GM21825 (cell line): Measurements from ENCODE around the gene ZNF268.

Experiments
- ATAC-seq: cut with Tn5 transposase; IDR thresholded peaks from one replicate; pipeline ENCODE4 v1.9.1; 2021; ENCODE audit warnings: mild to moderate bottlenecking, moderate library complexity; ENCODE audit not compliant: unreplicated experiment

The ZNF268 gene

DNA sequence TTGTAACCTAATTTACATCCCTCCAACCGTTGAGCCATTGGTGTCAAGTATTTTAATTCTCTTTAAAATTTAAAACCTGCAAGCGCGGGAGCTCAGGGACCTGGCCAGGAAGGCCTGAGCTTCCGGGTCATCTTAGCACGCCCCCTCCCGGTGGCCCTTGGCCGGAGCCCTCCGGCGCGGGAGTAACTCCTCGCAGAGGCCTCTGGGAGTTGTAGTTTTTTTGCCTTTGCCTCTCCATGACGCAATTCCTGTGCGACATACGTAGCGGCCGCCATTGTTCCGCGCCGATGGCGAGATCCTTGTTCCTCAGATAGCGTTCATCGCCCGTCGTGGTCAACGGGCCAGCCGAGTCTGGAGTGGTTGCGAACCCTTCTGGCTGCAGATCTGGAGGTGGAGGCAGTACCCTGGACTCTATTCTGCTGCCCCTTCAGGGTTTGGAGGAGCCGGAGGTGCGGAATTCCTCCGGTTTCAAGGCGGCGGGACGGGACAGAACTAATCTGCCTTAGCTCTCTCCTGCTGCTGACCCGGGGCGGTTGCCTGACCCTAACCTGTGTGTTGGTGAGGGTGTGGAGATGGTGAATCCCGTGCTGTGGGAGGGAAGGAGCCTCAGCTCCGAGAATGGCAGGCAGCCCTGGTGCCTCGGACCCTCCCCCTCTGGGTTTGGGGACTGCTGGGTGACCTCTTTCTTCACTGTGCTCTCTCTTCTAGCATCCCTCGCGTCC lies at the start of gene ZNF268:
TSS of gene ZNF268 (plus strand) at position 258 of the 722 bp plus-strand sequence. CDS start 503 bp downstream, outside the sequence.
- peak; percentile 91 for ATAC-seq

DNA sequence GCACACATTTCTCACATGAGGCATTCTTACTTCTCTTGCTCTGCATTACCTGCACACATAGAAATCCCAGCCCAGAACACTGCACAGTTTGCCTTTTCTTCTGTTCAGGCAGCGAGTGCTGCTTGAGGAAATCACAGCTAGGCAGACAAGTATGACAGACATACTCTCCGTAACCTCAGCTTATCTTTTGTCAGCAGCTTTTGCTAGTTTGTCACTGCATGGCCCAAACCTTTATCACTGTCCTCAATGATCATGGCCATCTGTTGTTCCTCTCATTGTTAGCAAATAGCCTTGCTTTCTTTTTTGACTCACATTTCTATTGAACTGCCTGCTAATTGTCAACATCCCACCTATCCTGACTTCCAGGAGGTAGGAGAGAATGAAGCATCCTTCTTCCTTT lies 45.5 kb upstream of the ZNF268 start:
- no peak for ATAC-seq

DNA sequence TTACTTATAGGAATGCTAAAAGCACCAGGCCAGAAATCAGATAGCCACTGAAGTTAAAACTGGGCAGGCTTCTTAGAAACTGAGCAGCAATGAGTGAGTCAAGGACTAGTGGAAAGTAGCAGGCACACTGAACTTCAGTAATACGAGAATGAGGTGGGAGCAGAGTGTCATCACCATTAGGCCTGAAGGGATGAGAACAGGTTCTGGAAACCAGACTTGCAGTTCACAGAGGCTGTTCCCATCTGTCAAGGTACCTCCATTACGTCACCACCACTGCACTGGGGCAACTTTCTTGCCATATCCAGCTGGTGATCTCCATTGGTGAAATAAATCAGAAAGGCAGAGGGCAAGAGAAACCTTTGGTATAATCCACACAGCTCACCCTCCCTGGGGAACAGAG lies 35.3 kb upstream of the ZNF268 start:
- no peak for ATAC-seq

DNA sequence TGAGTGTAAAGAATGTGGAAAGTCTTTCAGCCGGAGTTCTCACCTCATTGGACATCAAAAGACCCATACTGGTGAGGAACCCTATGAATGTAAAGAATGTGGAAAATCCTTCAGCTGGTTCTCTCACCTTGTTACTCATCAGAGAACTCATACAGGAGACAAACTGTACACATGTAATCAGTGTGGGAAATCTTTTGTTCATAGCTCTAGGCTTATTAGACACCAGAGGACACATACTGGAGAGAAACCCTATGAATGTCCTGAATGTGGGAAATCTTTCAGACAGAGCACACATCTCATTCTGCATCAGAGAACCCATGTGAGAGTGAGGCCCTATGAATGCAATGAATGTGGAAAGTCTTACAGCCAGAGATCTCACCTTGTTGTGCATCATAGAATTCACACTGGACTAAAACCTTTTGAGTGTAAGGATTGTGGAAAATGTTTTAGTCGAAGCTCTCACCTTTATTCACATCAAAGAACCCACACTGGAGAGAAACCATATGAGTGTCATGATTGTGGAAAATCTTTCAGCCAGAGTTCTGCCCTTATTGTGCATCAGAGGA lies 25.1 kb upstream of the ZNF268 start:
- no peak for ATAC-seq

DNA sequence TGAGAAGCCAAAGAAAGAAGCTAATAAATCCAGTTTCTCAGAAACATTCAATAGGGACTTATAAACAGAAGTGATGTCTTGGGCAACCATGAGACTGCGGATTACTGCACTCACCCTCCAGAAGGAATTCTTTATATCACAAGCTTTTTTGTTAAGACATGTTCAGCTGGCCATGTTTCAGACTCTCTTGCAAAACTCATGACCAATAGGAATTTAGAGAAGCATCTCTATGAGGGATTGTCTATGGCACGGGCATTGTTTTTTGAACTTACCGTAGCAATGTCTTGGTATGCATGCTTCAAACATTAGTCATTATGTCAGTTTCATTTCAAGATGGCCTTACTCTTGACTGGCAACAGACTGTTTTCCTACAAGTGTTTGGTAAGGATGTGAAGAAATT lies 15.5 kb upstream of the ZNF268 start:
- no peak for ATAC-seq

DNA sequence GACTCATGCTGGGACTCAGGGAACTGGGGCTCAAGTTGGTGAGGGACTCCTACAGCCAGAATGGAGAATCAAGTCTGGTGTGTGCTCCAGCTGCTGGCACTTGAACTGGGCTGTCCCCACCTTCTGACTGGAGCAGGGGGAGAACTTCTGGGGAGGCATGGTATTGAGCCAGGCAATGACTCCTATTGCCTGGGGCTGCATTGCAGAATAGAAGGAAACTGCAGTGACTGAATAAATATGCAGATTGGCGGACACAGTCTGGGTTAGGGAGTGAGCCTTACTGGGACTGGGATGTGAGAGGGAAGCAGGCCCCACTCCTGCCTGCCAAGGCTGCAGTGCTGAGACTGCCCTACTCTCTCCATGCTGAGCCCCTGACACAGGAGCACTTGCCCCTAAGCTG lies 8.8 kb upstream of the ZNF268 start:
- ATAC-seq, result no peak

DNA sequence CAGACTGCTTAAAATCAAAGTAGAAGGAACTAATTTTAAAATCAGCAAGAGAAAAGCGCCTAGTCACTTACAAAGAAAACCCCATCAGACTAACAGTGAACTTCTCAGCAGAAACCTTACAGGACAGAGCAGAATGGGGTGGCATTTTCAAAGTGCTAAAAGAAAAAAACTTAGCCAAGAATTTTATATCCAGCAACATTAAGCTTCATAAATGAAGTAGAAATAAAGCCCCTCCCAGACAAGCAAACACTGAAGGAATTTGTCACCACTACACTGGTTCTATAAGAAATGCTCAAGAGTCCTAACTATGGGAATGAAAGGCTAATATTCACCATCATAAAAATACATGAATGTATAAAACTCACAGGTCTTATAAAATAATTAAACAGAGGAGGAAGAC lies 6.4 kb upstream of the ZNF268 start:
- ATAC-seq, result no peak

DNA sequence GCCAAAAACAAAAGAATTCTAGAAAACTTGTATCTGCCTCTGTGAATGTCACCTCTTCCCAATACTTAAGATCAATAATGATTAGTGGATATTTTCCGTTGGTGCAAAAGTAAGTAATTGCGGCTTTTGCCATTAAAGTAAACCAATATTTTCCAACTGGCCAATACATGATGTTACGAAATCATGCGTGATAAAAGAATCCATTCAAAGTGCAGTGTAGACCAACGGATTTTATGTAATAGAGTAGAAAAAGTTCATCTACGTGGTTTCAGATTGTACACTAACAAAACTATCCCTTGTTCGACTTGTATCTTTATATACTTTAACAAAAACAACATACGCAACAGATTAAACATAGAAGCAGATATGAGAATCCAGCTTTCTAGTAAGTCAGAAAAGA lies 626 bp upstream of the ZNF268 start:
- no peak for ATAC-seq

DNA sequence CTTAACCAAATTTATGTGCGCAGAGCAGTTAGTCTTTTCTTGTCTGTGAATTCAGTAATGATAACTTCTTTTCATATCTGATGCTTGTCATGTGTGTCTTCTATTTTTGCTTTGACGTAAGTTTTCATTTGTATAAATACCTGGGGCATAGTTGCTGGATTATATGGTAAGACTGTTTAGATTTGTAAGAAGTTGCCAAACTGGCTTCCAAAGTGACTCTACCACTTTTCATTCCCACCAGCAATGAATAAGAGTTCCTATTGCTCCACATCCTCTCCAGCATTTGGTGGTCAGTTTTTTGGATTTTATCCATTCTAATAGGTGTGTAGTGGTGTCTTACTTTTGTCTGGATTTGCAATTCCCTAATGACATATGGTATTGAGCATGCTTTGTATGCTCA lies 8.9 kb downstream of the ZNF268 start:
- no peak for ATAC-seq

DNA sequence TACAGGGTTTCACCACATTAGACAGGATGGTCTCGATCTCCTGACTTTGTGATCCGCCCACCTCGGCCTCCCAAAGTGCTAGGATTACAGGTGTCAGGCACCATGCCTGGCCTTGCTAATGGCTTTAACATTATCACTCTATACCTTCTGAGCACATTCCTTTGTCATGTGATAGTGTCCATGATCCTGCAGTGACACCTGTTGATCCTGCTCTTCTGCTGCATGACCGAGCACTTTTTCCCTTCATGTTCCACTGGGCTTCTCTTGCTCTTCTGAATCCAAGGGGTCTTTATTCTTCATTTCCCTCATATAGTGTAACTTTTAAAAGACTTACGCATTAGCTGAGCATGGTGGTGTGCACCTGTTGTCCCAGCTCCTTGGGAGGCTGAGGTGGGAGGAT lies 11.6 kb downstream of the ZNF268 start:
- ATAC-seq, result no peak

DNA sequence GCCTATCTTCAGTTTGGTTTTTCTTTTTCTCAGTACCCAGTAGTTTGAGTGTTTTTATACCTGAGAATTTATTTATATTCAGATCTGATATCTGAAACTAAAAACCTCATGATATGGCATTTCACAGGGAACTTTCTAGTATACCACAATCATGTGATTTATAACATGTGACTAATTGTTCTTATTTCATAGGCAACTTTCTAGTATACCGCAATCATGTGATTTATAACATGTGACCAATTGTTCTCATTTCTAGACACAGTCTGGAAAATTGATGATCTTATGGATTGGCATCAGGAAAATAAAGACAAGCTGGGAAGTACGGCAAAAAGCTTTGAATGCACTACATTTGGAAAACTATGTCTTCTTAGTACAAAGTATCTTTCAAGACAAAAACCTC lies 20.6 kb downstream of the ZNF268 start:
- no peak for ATAC-seq

DNA sequence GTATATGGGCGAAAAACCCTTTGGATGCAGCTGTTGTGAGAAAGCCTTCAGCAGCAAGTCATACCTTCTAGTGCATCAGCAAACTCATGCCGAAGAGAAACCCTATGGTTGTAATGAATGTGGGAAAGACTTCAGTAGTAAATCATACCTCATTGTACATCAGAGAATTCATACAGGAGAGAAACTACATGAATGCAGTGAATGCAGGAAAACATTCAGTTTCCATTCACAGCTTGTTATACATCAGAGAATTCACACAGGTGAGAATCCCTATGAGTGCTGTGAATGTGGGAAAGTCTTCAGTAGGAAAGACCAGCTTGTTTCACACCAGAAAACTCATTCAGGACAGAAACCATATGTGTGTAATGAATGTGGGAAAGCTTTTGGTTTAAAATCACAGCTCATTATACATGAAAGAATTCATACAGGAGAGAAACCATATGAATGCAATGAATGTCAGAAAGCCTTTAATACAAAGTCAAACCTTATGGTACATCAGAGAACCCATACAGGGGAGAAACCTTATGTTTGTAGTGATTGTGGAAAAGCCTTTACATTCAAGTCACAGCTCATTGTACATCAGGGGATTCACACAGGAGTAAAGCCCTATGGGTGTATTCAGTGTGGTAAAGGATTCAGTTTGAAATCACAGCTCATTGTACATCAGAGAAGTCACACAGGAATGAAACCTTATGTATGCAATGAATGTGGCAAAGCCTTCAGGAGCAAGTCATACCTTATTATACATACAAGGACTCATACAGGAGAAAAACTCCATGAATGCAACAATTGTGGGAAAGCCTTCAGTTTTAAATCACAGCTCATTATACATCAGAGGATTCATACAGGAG lies 21.4 kb downstream of the ZNF268 start:
- ATAC-seq, result no peak

DNA sequence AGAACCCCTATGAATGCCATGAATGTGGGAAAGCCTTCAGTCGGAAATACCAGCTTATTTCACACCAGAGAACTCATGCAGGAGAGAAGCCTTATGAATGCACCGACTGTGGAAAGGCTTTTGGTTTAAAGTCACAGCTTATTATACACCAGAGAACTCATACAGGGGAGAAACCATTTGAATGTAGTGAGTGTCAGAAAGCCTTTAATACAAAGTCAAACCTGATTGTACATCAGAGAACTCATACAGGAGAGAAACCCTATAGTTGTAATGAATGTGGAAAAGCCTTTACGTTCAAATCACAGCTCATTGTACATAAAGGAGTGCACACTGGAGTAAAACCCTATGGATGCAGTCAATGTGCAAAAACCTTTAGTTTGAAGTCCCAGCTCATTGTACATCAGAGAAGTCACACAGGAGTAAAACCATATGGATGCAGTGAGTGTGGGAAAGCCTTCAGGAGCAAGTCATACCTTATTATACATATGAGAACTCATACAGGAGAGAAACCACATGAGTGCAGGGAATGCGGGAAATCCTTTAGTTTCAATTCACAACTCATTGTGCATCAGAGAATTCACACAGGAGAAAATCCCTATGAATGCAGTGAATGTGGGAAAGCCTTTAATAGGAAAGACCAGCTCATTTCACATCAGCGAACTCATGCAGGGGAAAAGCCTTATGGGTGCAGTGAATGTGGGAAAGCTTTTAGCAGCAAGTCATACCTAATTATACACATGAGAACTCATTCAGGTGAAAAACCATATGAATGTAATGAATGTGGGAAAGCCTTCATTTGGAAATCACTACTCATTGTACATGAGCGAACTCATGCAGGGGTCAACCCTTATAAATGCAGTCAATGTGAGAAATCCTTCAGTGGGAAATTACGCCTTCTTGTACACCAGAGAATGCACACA lies 22.3 kb downstream of the ZNF268 start:
- ATAC-seq, result no peak

DNA sequence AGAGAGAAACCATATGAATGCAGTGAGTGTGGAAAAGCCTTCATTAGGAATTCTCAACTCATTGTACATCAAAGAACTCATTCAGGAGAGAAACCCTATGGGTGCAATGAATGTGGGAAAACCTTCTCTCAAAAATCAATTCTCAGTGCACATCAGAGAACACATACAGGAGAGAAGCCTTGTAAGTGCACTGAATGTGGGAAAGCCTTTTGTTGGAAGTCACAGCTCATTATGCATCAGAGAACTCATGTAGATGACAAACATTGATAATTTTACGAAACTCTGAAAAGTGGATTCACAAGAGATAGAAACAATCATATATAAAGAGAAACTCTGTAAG lies 22.9 kb downstream of the ZNF268 start:
- no peak for ATAC-seq

DNA sequence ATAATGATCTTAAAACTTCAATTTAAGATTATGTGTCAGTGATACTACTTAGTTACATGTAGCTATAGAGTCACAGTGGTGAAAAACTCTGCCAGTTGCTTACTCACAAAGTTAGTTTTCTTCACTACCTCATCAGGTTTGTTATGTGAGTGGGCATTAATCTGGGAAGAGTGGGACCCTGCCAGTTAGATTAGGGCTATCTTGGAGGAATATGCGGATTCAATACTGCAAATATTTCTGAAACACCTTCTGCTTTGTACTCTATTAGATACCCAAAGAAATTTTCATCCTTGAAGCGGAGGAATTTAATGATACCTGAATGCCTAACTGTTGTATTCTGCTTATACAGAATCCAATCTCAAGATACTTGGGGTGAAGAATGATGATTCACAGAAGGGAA lies 25.1 kb downstream of the ZNF268 start:
- no peak for ATAC-seq

DNA sequence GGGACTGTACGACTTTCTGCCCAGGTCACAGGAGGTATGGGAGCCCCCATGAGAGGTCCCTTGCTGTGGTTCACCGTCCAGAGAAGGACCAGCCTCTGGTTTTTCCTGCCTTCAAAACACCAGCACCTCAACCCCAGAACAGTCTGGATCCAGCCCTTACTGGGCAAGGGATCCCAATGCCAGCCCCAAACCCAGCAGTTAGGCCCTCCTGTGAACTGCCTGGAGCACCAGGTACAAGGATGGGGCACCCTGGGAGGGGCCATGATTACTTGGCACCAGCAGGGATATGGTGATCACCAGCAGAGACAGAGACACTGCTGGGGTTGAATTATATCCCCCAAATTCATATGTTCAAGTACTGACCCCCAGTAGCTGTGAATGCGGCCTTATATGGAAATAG lies 34.4 kb downstream of the ZNF268 start:
- ATAC-seq, result no peak

DNA sequence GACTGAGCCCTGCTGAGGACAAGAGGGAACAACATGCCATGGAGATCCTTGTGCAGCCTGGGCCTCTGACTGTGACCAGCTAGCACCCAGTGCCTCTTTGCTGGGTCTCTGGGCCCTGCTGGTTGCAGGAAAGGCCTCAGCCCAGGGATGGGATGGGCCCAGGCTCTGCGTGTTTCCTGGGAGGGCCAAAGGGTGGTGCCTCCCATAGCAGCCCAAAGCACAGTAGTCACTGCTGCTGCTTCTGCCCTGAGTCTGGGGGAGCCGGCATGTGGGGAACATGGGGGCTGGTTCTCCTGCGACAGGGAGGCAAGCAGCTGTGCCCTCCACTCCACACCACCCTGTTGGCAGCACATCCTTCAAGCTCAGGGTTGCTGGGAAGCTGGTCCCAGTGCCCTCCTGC lies 35.9 kb downstream of the ZNF268 start:
- ATAC-seq, result no peak

DNA sequence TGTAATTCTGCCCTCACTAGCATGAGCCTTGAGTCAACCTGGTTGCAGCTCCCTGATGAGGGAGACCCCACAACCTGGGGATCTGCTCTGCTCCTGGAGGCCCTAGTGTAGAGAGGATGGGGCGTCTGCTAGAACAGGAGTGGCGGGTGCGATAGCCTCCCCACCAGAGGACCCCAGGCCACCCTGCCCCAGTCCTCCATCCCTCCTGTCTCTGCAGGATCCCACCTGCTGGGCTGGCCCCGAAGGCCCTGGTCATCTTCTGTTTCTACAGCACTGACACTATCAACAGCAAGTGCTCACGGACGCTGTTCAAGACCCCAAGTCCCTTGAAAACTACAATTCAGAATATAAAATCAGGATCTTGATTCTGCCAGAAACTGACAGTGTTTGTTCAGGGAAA lies 39.2 kb downstream of the ZNF268 start:
- no peak for ATAC-seq

DNA sequence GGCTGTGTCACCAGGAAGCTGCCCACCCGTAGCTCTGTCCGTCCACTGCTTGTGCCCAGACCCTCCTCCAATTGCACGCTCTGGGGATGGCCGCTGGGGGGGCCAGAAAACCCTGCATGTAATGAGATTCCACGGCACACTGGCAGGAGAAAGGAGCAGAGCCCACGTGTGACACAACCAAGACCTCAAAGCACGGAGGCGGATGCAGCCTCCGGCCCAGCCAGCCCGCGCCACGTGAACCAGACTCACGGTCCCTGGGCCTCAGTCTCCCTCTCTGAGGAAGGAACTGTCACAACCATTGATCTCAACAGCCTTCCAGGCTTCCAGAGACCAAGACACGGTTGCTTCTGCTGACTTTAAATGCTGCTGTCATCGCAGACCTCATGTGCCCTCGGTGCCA lies 39.9 kb downstream of the ZNF268 start:
- no peak for ATAC-seq

DNA sequence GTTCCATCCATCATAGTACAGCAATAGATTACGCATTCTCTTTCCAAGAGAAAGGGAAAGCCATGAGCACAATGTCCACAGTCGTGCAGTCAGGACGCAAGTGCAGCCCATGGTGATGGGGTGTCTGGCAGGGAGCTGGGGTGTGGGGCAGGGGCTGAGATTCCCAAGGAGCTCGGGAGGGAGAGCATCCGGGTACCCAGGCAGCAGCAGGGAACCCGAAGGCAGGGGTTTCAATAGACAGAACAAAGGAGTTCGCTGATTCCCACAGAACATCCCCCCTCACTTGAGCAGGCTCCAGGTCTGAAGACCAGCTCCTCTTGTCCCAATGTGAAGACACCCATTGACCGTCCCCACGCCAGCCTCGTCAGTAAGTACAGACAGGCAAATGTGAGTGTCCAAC lies 40.9 kb downstream of the ZNF268 start:
- no peak for ATAC-seq

DNA sequence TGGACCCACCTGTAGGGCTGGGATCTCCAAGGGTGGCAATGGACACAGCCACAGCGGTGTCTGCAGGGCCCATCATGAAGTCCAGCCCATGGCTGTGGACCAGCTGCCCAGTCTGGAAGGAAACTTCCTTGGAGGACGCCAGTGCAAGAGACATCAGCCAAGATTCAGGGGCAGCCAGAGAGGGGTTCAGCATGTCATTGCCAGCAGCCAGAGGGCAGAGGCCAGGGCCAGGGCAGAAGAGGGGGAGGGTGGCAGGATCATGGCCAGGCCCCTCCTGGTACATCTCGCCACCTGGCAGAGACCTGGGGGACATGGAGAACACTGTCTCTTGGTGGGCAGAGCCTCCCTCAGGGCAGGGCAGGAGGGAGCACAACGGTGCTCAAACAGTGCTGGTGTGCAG lies 44.2 kb downstream of the ZNF268 start:
- ATAC-seq, result no peak
